ENCODE data around the gene DCAF8.
A peak's percentile ranks its signal among the peaks of the same experiment; 100 is the strongest.

Gene DCAF8

GRCh38 chr1:160261556-160261892 lies 825 bp downstream of the DCAF8 start:
- peak; percentile 78 to 84 (median 83) for DNase-seq

- peak in 1 of 3 donors; percentile 19 for DNase-seq
Observed at GRCh38 chr1:160260406-160261382, 1.7 kb downstream of the DCAF8 start.

GRCh38 chr1:160258177-160258798 lies 4.1 kb downstream of the DCAF8 start:
- no peak for DNase-seq

GRCh38 chr1:160257411-160258015 lies 4.8 kb downstream of the DCAF8 start:
- DNase-seq = no peak

- no peak for DNase-seq
Observed at GRCh38 chr1:160256396-160257046, 5.8 kb downstream of the DCAF8 start.

GRCh38 chr1:160255781-160256300 lies 6.5 kb downstream of the DCAF8 start:
- DNase-seq = no peak

- DNase-seq = peak; percentile 83 to 85 (median 84)
Observed at GRCh38 chr1:160251687-160252526, 10.4 kb downstream of the DCAF8 start.

- no peak for DNase-seq
Observed at GRCh38 chr1:160251011-160251410, 11.3 kb downstream of the DCAF8 start.

GRCh38 chr1:160247053-160247452 lies 15.3 kb downstream of the DCAF8 start:
- DNase-seq = no peak

GRCh38 chr1:160245434-160245833 lies 16.9 kb downstream of the DCAF8 start:
- no peak for DNase-seq

GRCh38 chr1:160244209-160244608 lies 18.1 kb downstream of the DCAF8 start:
- DNase-seq = no peak

- no peak for DNase-seq
Observed at GRCh38 chr1:160243767-160244166, 18.6 kb downstream of the DCAF8 start.

GRCh38 chr1:160239582-160240299 lies 22.6 kb downstream of the DCAF8 start:
- no peak for DNase-seq

GRCh38 chr1:160238408-160238807 lies 23.9 kb downstream of the DCAF8 start:
- no peak for DNase-seq

GRCh38 chr1:160237558-160237957 lies 24.8 kb downstream of the DCAF8 start:
- DNase-seq = no peak

GRCh38 chr1:160236806-160237205 lies 25.5 kb downstream of the DCAF8 start:
- DNase-seq = no peak

- DNase-seq = no peak
Observed at GRCh38 chr1:160232911-160233310, 29.4 kb downstream of the DCAF8 start.

- no peak for DNase-seq
Observed at GRCh38 chr1:160228431-160228830, 33.9 kb downstream of the DCAF8 start.

- DNase-seq = no peak
Observed at GRCh38 chr1:160227561-160227960, 34.8 kb downstream of the DCAF8 start.

- no peak for DNase-seq
Observed at GRCh38 chr1:160227034-160227433, 35.3 kb downstream of the DCAF8 start.

- DNase-seq = no peak
Observed at GRCh38 chr1:160226623-160227022, 35.7 kb downstream of the DCAF8 start.
